ENCODE data around the gene KLC3.

DNA sequence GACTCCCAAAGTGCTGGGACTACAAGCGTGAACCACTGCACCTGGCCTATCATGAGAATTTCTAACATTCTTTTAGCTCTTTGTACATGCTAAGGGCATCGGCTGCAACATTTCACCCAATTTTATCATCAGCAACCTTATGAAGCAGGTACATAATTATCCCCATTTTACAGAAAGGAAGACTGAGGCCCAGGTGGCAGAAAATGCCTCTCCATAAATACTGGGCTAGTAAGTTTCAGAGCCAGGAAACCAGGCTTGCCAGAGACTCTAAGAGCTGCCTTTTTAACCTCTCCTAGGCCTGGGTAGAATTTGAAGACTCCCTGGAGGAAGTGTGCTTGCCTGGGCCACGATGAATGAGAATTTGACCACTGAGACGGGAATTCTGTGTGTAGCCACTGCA is 27.6 kb downstream of the KLC3 start:
- TF ChIP-seq, protein P1, sequence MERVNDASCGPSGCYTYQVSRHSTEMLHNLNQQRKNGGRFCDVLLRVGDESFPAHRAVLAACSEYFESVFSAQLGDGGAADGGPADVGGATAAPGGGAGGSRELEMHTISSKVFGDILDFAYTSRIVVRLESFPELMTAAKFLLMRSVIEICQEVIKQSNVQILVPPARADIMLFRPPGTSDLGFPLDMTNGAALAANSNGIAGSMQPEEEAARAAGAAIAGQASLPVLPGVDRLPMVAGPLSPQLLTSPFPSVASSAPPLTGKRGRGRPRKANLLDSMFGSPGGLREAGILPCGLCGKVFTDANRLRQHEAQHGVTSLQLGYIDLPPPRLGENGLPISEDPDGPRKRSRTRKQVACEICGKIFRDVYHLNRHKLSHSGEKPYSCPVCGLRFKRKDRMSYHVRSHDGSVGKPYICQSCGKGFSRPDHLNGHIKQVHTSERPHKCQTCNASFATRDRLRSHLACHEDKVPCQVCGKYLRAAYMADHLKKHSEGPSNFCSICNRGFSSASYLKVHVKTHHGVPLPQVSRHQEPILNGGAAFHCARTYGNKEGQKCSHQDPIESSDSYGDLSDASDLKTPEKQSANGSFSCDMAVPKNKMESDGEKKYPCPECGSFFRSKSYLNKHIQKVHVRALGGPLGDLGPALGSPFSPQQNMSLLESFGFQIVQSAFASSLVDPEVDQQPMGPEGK (CRISPR knock-in tag; IDR thresholded peaks at IDR 0.05; ENCODE audit: borderline replicate concordance), result no peak
- no peak for TF ChIP-seq BACH2 (CRISPR knock-in tag; IDR thresholded peaks at IDR 0.05; ENCODE audit: borderline replicate concordance)
- TF ChIP-seq TSHZ2 (CRISPR knock-in tag; IDR thresholded peaks at IDR 0.05), result no peak
- no peak for TF ChIP-seq RARB (CRISPR knock-in tag; IDR thresholded peaks at IDR 0.05)
- TF ChIP-seq TOX (CRISPR knock-in tag; IDR thresholded peaks at IDR 0.05; ENCODE audit: borderline replicate concordance), result no peak
- TF ChIP-seq ZC3H10 (CRISPR knock-in tag; IDR thresholded peaks at IDR 0.05), result no peak
- no peak for TF ChIP-seq TCF4 (CRISPR knock-in tag; IDR thresholded peaks at IDR 0.05; ENCODE audit: borderline replicate concordance)
- TF ChIP-seq ZNF70 (CRISPR knock-in tag; IDR thresholded peaks at IDR 0.05), result no peak
- no peak for TF ChIP-seq OSR1 (CRISPR knock-in tag; IDR thresholded peaks at IDR 0.05)

Measured in SK-N-SH treated with all-trans-retinoic acid at 6 μM for 48 hours (cell line).